A549 treated with AZD9567 at 1 μM for 4 hours (cell line): ENCODE data around the gene OR8K3. TPM values are rescaled to one million over a fixed set of nuclear protein-coding genes. Genes with fewer than 3 reads are reported as not detected.

Source experiments
- total RNA-seq: library from RNA; stranded (reverse); fragments of 200-300 nt; extraction: Qiagen RNA extraction; gene quantifications from 5 replicates; pipeline ENCODE4 v1.2.3, GENCODE V29; 2022; ENCODE audit not compliant: insufficient read depth

Gene OR8K3
- not detected in 5 replicates for total RNA-seq

DNA sequence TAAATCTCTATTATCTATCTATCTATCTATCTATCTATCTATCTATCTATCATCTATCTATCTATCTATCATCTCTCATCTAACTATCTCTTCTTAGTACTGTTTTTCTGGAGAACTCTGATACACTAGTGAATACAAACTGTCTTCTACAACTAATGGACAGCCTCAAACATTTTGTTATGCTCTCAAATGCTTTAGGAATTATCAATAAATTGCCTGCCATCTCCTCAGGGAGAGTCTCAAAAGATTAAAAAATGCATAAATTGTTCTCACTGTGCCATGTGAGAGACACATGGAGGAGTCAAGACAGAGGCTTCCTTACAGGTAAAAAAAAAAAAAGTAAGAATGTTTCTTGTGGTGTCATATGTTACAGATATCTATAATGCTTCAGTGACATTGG is at the start of gene OR8K3:
Gene OR8K3, plus strand, starts transcription at position 301 of the 400 bp plus-strand sequence. CDS start 3,163 bp downstream, outside the sequence.

DNA sequence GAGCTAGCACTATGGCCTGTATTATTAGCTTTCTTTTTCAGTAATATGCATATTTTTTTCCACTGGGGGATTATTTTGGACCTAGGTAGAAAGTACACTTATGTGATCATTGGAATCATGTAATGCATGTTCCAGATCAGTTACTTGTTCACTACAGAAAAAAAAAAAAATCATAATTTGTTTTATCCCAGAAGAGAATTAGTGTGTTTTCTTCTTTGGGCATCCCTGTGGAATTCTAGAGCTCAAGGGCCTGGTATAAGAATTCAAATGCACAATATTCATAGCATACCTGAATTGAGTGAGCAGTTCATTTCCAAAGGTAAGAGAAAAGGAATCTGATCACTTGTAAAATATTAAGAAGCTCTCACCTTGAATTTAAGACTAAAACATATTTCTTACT is 41.1 kb upstream of the OR8K3 start, which contains the start of gene OR5T1:
Gene OR5T1, plus strand, starts transcription at position 301 of the 400 bp plus-strand sequence. CDS start 1,485 bp downstream, outside the sequence.

DNA sequence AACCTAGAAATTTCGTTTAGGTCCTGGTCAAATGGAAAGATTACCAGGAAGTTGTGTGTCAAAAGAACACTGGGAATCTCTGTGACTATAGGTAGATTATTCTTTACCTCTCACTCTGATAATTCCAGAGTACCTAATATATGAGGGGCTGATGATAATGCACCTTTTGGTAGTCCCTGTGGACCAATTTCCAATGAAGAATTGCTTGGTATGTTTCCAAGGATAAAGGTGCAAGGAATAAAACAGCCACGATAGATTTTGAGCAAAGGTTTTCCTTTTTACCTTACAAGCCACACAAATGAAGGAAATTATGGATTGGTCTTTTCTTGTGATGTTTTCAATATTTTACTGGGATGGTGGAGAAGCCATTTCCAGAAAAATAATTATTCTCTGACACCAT is 22.8 kb upstream of the OR8K3 start, which contains the start of gene OR8H1:
Gene OR8H1, minus strand, starts transcription at position 101 of the 400 bp plus-strand sequence. CDS start 1,192 bp downstream, outside the sequence.

DNA sequence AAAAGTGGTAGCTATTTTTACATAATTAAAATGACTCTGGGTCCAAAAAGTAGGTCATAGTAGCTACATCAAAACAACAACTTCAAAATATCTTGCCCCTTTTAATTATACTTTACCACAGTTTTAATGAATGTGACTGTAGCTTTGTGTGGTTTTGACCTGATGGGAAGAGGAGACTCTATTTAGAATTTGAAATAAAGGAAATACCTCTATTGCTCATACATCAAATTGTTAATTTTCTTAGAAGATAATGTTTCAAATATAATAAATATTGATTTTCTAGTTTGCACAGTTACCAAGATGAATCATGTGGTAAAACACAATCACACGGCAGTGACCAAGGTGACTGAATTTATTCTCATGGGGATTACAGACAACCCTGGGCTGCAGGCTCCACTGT is 30.8 kb downstream of the OR8K3 start, which contains the start of gene OR8K1:
Gene OR8K1, plus strand, starts transcription at position 301 of the 400 bp plus-strand sequence. Its CDS starts 0 bp downstream, at position 301.

DNA sequence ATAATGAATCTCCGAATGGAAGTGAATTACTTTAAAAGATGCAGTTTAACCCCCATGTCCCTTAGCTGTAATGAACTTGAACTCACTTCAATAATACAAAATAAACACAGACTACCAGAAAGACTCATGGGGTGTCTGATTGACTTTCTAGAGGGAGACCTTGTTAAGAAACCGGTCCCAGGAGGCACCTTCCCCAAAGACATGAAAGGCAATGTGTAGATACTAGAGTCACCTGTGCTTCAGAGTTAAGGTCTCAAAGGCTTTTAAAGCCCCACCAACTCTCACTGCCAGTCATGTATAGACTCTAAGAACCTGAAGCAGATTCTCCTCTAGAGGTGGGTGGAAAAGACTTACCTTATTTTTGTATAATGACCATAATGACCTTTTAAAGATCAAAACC is 39.0 kb downstream of the OR8K3 start, which contains the start of gene OR8J1:
Gene OR8J1, plus strand, starts transcription at position 301 of the 400 bp plus-strand sequence. CDS start 5,956 bp downstream, outside the sequence.

Other genes starting within 250 kb of the OR8K3 start
- gene OR8I2, start 221.8 kb upstream of the OR8K3 start, total RNA-seq = not detected in 5 replicates
- not detected in 5 replicates for gene OR8H2, start 211.5 kb upstream of the OR8K3 start, total RNA-seq
- not detected in 5 replicates for gene OR8H3, start 192.8 kb upstream of the OR8K3 start, total RNA-seq
- gene OR8J3, start 174.9 kb upstream of the OR8K3 start, total RNA-seq = not detected in 5 replicates
- gene OR8K5, start 154.8 kb upstream of the OR8K3 start, total RNA-seq = not detected in 5 replicates
- not detected in 5 replicates for gene OR5J2, start 138.5 kb upstream of the OR8K3 start, total RNA-seq
- gene OR5T2, start 80.9 kb upstream of the OR8K3 start, total RNA-seq = not detected in 5 replicates
- not detected in 5 replicates for gene OR5T3, start 62.9 kb upstream of the OR8K3 start, total RNA-seq
- gene OR5T1, start 41.0 kb upstream of the OR8K3 start, total RNA-seq = not detected in 5 replicates
- not detected in 5 replicates for gene OR8H1, start 22.9 kb upstream of the OR8K3 start, total RNA-seq
- gene OR8K1, start 30.9 kb downstream of the OR8K3 start, total RNA-seq = not detected in 5 replicates
- not detected in 5 replicates for gene OR8J1, start 39.1 kb downstream of the OR8K3 start, total RNA-seq
- gene OR8U1, start 60.5 kb downstream of the OR8K3 start, total RNA-seq = not detected in 5 replicates
- not detected in 5 replicates for gene OR5AL1, start 97.6 kb downstream of the OR8K3 start, total RNA-seq
- gene OR5M3, start 158.2 kb downstream of the OR8K3 start, total RNA-seq = not detected in 5 replicates
- not detected in 5 replicates for gene OR5M8, start 176.2 kb downstream of the OR8K3 start, total RNA-seq
- not detected in 5 replicates for gene OR5M11, start 228.1 kb downstream of the OR8K3 start, total RNA-seq